GM06990 (cell line): ENCODE results near the gene BAIAP2L1.
"Not testable (repeated sequence)": the region's sequence is repeated elsewhere in the genome, so short reads cannot be mapped to it uniquely, and the experiment has no call there.

Experiments
- DNase-seq: peaks from one replicate; pipeline ENCODE4 v3.0.0-alpha.2; 2011; ENCODE audit not compliant: insufficient read length; ENCODE audit errors: extremely low read depth
- H3K27me3 ChIP-seq: replicated peaks from 2 replicates; pipeline ENCODE4 v1.6.0; 2011; ENCODE audit warnings: low read length; ENCODE audit not compliant: control insufficient read depth, insufficient read depth
- H3K36me3 ChIP-seq: 2 replicates; pipeline ENCODE4 v1.5.1; 2011; ENCODE audit warnings: low read length; ENCODE audit not compliant: control insufficient read depth, insufficient read depth
- H3K4me3 ChIP-seq: replicated peaks from 2 replicates; pipeline ENCODE4 v1.5.1; 2011; ENCODE audit warnings: low read depth, mild to moderate bottlenecking, control low read depth, low read length
- TF ChIP-seq, protein P1 (sequence below): IDR thresholded peaks from 2 replicates; pipeline ENCODE4 v1.5.1; 2011; ENCODE audit warnings: low read length, control low read depth, mild to moderate bottlenecking, inconsistent platforms; ENCODE audit not compliant: insufficient read depth, poor library complexity, severe bottlenecking

Gene BAIAP2L1

DNA sequence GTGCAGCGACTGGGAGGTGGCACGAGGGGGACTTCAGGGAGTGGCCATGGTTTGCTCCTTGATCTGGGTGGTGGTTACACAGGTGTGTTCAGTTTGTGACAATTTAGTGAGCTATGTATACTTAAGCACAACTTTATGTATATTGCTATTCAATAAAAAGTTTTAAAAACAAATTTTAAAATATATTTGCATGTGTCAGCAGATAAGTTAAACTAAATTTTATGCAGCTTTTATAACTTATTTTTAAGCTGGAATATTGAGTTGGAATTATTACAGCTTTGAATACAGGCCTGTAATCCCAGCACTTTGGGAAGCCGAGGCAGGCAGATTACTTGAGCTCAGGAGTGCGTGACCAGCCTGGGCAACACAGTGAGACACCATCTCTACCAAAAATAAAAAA is 5.4 kb downstream of the BAIAP2L1 start:
- Histone ChIP-seq H3K27me3 (no peaks in the 10 kb centered on the region), H3K4me3 (no peak overlapping the region), H3K36me3 (no peaks in the 10 kb centered on the region)
- TF ChIP-seq, protein P1, sequence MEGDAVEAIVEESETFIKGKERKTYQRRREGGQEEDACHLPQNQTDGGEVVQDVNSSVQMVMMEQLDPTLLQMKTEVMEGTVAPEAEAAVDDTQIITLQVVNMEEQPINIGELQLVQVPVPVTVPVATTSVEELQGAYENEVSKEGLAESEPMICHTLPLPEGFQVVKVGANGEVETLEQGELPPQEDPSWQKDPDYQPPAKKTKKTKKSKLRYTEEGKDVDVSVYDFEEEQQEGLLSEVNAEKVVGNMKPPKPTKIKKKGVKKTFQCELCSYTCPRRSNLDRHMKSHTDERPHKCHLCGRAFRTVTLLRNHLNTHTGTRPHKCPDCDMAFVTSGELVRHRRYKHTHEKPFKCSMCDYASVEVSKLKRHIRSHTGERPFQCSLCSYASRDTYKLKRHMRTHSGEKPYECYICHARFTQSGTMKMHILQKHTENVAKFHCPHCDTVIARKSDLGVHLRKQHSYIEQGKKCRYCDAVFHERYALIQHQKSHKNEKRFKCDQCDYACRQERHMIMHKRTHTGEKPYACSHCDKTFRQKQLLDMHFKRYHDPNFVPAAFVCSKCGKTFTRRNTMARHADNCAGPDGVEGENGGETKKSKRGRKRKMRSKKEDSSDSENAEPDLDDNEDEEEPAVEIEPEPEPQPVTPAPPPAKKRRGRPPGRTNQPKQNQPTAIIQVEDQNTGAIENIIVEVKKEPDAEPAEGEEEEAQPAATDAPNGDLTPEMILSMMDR: no peak
- DNase-seq: no peak

DNA sequence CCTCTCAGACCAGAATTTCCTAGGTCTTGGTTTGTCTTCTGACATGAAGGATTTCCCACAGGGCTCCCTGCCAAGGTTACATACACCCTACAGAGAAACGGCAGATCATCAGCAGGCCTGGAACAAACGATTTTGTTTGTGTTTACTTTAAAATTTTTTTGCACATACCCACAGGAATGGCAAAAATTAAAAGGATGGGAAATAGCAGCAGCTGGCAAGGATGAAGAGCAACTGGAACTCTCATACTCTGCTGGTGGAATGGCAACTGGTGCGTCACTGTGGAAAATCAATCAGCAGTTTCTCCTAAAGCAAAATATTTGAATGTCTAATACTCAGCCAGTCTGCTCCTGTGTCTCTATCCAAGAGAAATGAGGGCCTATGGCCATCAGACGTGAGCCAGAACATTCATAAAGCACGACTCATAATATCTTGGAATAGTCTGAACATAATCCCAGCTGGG is 6.5 kb downstream of the BAIAP2L1 start:
- no peaks in the 10 kb centered on the region for H3K27me3 ChIP-seq
- H3K4me3 ChIP-seq: no peak overlapping the region
- DNase-seq: no peak
- H3K36me3 ChIP-seq: no peaks in the 10 kb centered on the region
- TF ChIP-seq, protein P1: no peak

DNA sequence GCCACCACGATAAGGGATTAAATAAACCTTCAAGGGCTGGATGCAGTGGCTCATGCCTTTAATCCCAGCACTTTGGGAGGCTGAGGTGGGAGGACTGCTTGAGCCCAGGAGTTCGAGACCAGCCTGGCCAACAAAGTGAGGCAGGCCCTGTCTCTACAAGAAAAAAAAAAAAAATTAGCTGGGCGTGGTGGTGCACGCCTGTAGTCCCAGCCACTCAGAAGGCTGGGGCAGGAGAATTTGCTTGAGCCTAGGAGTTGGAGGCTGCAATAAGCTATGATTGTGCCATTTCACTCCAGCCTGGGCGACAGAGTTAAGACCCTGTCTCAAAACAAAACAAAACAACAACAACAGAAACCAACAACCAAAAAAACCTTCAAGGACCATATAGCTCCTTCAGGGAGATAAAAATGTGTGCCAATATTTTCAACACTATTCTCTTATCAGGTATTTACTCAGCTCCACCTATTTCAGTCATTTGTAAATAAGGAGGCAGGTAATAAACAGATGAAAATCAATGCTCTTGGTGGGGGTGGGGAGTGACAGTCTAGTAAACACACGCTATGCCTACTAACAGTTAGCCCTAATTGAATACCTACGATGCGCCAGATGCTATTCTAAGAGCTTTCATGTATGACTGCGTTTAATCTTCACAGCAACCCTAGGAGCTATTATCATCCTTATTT is 13.2 kb downstream of the BAIAP2L1 start:
- DNase-seq: no peak
- Histone ChIP-seq H3K36me3 (peaks cover 2% of the 10 kb centered on the region; the same call in 1 of the 2 replicates), H3K27me3 (no peaks in the 10 kb centered on the region), H3K4me3 (no peak overlapping the region)
- TF ChIP-seq, protein P1: no peak

DNA sequence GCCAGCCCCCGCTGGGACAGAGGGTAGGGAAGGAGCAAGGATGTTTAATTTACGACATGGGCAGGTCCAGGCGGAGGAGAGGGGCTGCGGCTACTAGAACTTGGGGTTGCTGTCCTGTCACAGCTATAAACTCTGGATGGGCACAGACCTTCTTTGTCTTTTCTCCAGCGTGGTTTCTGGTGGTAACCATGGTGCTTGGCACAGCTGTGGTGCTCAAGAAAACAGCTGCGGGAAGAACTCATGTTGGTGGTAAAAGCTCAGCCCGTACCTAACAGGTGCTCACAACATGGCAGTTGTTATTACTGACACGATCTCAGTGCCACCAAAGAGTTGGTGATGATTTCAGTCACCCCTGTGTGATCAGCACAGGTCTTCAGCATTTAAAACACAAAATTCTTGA is 13.8 kb downstream of the BAIAP2L1 start:
- TF ChIP-seq, protein P1: no peak
- H3K4me3 ChIP-seq: no peak overlapping the region
- H3K36me3 ChIP-seq: peaks cover 2% of the 10 kb centered on the region; the same call in 1 of the 2 replicates
- H3K27me3 ChIP-seq: no peaks in the 10 kb centered on the region
- DNase-seq: no peak

DNA sequence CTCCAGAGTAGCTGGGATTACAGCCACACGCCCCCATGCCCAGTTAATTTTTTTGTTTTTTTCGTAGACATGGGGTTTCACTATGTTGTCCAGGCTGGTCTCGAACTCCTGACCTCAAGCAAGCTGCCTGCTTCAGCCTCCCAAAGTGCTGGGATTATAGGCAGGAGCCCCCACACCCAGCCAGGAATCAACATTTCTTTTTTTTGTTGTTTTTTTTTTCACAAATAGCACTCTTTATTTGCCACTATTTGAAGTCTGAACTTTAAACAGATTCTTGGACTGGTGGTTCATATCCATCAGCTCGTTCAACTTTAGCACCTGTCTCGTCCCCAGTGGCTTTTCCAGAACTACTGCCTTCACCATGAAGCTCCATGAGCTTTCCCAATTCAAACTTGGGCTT is 15.4 kb downstream of the BAIAP2L1 start:
- not testable (repeated sequence) for H3K27me3 ChIP-seq, DNase-seq, H3K36me3 ChIP-seq, H3K4me3 ChIP-seq

DNA sequence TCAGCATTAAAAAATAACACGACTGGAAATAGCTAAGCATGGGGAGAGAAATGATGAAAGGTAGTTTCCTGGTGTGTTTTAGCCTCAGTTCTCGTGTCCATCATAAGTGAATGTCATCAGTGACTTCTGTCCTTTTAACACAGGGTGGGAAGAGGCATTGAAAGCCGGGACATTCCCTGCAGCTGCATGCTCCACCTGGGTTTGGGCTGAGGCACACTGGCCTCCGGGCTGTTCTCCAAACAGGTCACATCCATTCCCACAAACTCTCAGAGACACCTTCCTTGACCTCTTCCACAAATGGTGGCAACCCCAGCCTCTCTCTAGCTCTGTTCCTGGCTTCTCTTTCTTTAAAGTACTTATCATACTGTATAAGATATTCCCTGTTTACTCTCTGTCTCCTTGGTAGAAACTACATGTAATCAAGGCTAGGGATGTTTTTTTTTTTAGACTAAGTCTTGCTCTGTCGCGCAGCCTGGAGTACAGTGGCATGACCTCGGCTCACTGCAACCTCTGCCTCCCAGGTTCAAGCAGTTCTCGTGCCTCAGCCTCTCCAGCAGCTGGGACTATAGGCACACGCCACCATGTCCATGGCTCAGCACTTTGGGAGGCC is 22.6 kb downstream of the BAIAP2L1 start:
- TF ChIP-seq, protein P1: no peak
- H3K36me3 ChIP-seq: no peaks in the 10 kb centered on the region; the same call in 1 of the 2 replicates
- DNase-seq: no peak
- no peak overlapping the region for H3K4me3 ChIP-seq
- no peaks in the 10 kb centered on the region for H3K27me3 ChIP-seq
